HUES6 (cell line): Measurements from ENCODE around the gene ACOXL.

Source experiments
- H3K27ac ChIP-seq: 2 replicates; pipeline ENCODE4 v1.7.0; 2013; ENCODE audit warnings: low read depth, mild to moderate bottlenecking, low read length, inconsistent platforms
- H3K27me3 ChIP-seq: 2 replicates; pipeline ENCODE4 v1.6.1; 2013; ENCODE audit warnings: low read length; ENCODE audit not compliant: control insufficient read depth, insufficient read depth
- H3K36me3 ChIP-seq: 2 replicates; pipeline ENCODE4 v1.6.1; 2013; ENCODE audit warnings: low read length; ENCODE audit not compliant: control insufficient read depth, insufficient read depth
- H3K4me1 ChIP-seq: 2 replicates; pipeline ENCODE4 v1.6.1; 2013; ENCODE audit warnings: low read length; ENCODE audit not compliant: control insufficient read depth, insufficient read depth
- H3K4me3 ChIP-seq: 2 replicates; pipeline ENCODE4 v1.5.1; 2013; ENCODE audit warnings: low read depth, low read length
- H3K9ac ChIP-seq: one replicate; pipeline ENCODE4 v1.6.1; 2013; ENCODE audit warnings: mild to moderate bottlenecking, low read length
- H3K9me3 ChIP-seq: 2 replicates; pipeline ENCODE4 v1.6.1; 2013; ENCODE audit warnings: low read depth, low read length; ENCODE audit not compliant: control insufficient read depth, insufficient read depth

Gene ACOXL

GRCh38 chr2:110931648-110932047, 199.3 kb downstream of the ACOXL start:
- Histone ChIP-seq H3K27me3 (no peaks in the 10 kb centered on the region), H3K27ac (no peak overlapping the region), H3K36me3 (no peaks in the 10 kb centered on the region), H3K4me1 (no peaks in the 10 kb centered on the region), H3K9ac (no peak overlapping the region), H3K4me3 (no peak overlapping the region), H3K9me3 (peaks cover 41% of the 10 kb centered on the region)

GRCh38 chr2:110933420-110933819, 201.0 kb downstream of the ACOXL start:
- Histone ChIP-seq H3K27ac (no peak overlapping the region), H3K36me3 (no peaks in the 10 kb centered on the region), H3K4me1 (no peaks in the 10 kb centered on the region), H3K4me3 (no peak overlapping the region), H3K9me3 (peaks cover 25% of the 10 kb centered on the region), H3K9ac (no peak overlapping the region), H3K27me3 (no peaks in the 10 kb centered on the region)

GRCh38 chr2:110934948-110935347, 202.6 kb downstream of the ACOXL start:
- no peak overlapping the region for H3K27ac ChIP-seq
- peaks cover 10% of the 10 kb centered on the region for H3K9me3 ChIP-seq
- no peak overlapping the region for H3K9ac ChIP-seq
- no peaks in the 10 kb centered on the region for H3K36me3 ChIP-seq
- no peak overlapping the region for H3K4me3 ChIP-seq
- H3K27me3 ChIP-seq: no peaks in the 10 kb centered on the region
- no peaks in the 10 kb centered on the region for H3K4me1 ChIP-seq

GRCh38 chr2:110940376-110940910, 208.1 kb downstream of the ACOXL start:
- Histone ChIP-seq H3K4me3 (no peak overlapping the region), H3K4me1 (no peaks in the 10 kb centered on the region), H3K27ac (no peak overlapping the region), H3K27me3 (no peaks in the 10 kb centered on the region), H3K9ac (no peak overlapping the region), H3K36me3 (no peaks in the 10 kb centered on the region), H3K9me3 (no peaks in the 10 kb centered on the region)

GRCh38 chr2:110941226-110941625, 208.9 kb downstream of the ACOXL start:
- Histone ChIP-seq H3K9ac (no peak overlapping the region), H3K36me3 (no peaks in the 10 kb centered on the region), H3K9me3 (no peaks in the 10 kb centered on the region), H3K4me3 (no peak overlapping the region), H3K27me3 (no peaks in the 10 kb centered on the region), H3K4me1 (no peaks in the 10 kb centered on the region), H3K27ac (no peak overlapping the region)

GRCh38 chr2:110943070-110943634, 210.8 kb downstream of the ACOXL start:
- Histone ChIP-seq H3K27ac (no peak overlapping the region), H3K27me3 (no peaks in the 10 kb centered on the region), H3K9me3 (no peaks in the 10 kb centered on the region), H3K9ac (no peak overlapping the region), H3K36me3 (no peaks in the 10 kb centered on the region), H3K4me1 (no peaks in the 10 kb centered on the region), H3K4me3 (no peak overlapping the region)

- H3K9ac ChIP-seq: no peak overlapping the region
- H3K27ac ChIP-seq: no peak overlapping the region
- no peak overlapping the region for H3K4me3 ChIP-seq
These were observed 214.5 kb downstream of the ACOXL start for GRCh38 chr2:110946902-110947301.

GRCh38 chr2:110948027-110948674, 215.8 kb downstream of the ACOXL start:
- Histone ChIP-seq H3K36me3 (no peaks in the 10 kb centered on the region), H3K27me3 (no peaks in the 10 kb centered on the region), H3K27ac (no peak overlapping the region), H3K4me3 (no peak overlapping the region), H3K9ac (no peak overlapping the region), H3K4me1 (no peaks in the 10 kb centered on the region), H3K9me3 (no peaks in the 10 kb centered on the region)

More at GRCh38 chr2:110946902-110947301, 214.5 kb downstream of the ACOXL start:
- Histone ChIP-seq H3K36me3 (no peaks in the 10 kb centered on the region), H3K9me3 (no peaks in the 10 kb centered on the region), H3K27me3 (no peaks in the 10 kb centered on the region), H3K4me1 (no peaks in the 10 kb centered on the region)

- H3K4me3 ChIP-seq: no peak overlapping the region
- peaks cover 5% of the 10 kb centered on the region; the same call in 1 of the 2 replicates for H3K4me1 ChIP-seq
- H3K27ac ChIP-seq: no peak overlapping the region
- H3K9ac ChIP-seq: no peak overlapping the region
- no peaks in the 10 kb centered on the region for H3K27me3 ChIP-seq
- no peaks in the 10 kb centered on the region for H3K9me3 ChIP-seq
- H3K36me3 ChIP-seq: no peaks in the 10 kb centered on the region
These were observed 217.9 kb downstream of the ACOXL start for GRCh38 chr2:110950281-110950680.

GRCh38 chr2:110955045-110955444, 222.7 kb downstream of the ACOXL start:
- no peaks in the 10 kb centered on the region for H3K36me3 ChIP-seq
- no peak overlapping the region for H3K27ac ChIP-seq
- no peak overlapping the region for H3K4me3 ChIP-seq
- H3K9ac ChIP-seq: no peak overlapping the region
- H3K9me3 ChIP-seq: no peaks in the 10 kb centered on the region
- H3K27me3 ChIP-seq: no peaks in the 10 kb centered on the region
- peaks cover 9% of the 10 kb centered on the region; the same call in 1 of the 2 replicates for H3K4me1 ChIP-seq

- Histone ChIP-seq H3K4me3 (no peak overlapping the region), H3K36me3 (no peaks in the 10 kb centered on the region), H3K4me1 (peaks cover 9% of the 10 kb centered on the region; the same call in 1 of the 2 replicates), H3K9ac (no peak overlapping the region), H3K27me3 (no peaks in the 10 kb centered on the region), H3K27ac (no peak overlapping the region), H3K9me3 (no peaks in the 10 kb centered on the region)
These were observed 223.2 kb downstream of the ACOXL start for GRCh38 chr2:110955556-110955955.
